ENCODE data around the gene PTPRK. TPM values are rescaled to one million over a fixed set of nuclear protein-coding genes. Genes with fewer than 3 reads are reported as not detected.

The PTPRK gene
- total RNA-seq, 1 experiment from 2014 or later, result 34.2 TPM

GRCh38 chr6:127920804-127921203 lies 599.6 kb downstream of the PTPRK start:
- ChIA-PET POLR2A (no interaction called here), CTCF (no interaction called here), RAD21 (ENCODE audit: low non-redundant PET in 1 of 2, low total read pairs in 2 of 2, uncharacterized antibody in 2 of 2, unreplicated experiment in 2 of 2) (no interaction called here)
- Histone ChIP-seq H3K36me3 (ENCODE audit: control insufficient read depth in 1 of 2, insufficient read depth in 2 of 2, low read length in 2 of 2) (no peaks in the 10 kb centered on the region), H3K27me3 (ENCODE audit: insufficient read depth, low read length) (no peaks in the 10 kb centered on the region), H3K9me2 (ENCODE audit: insufficient read depth) (no peaks in the 10 kb centered on the region), H3K27ac (ENCODE audit: low read depth, low read length) (no peak overlapping the region), H3K4me1 (ENCODE audit: control insufficient read depth in 1 of 2, insufficient read depth in 2 of 2, low read length in 2 of 2) (no peaks in the 10 kb centered on the region), H4K20me1 (ENCODE audit: insufficient read depth) (no peaks in the 10 kb centered on the region), H3K9me3 (ENCODE audit: control insufficient read depth in 1 of 2, insufficient read depth in 1 of 2, low read depth in 1 of 2, low read length in 2 of 2) (no peaks in the 10 kb centered on the region; a peak in 1 of 4 replicates), H3K79me2 (ENCODE audit: insufficient read depth, low read length) (no peaks in the 10 kb centered on the region), H2AFZ (ENCODE audit: low read depth, low read length, poor library complexity, severe bottlenecking) (no peak overlapping the region), H3K4me3 (replicated peaks in 1 of 2; ENCODE audit: low read depth in 1 of 2, low read length in 2 of 2) (no peak overlapping the region), H3K4me2 (ENCODE audit: low read length) (no peak overlapping the region), H3K9ac (ENCODE audit: low read length) (no peak overlapping the region)
- TF ChIP-seq SP1 (IDR thresholded peaks at IDR 0.05; ENCODE audit: low read depth) (no peak), ZNF274 (IDR thresholded peaks at IDR 0.05; ENCODE audit: low read depth, low read length) (no peak), CBX3 (IDR thresholded peaks at IDR 0.05; ENCODE audit: low read depth) (no peak), EZH2 (IDR thresholded peaks at IDR 0.05) (no peak), ELF1 (IDR thresholded peaks at IDR 0.05; ENCODE audit: borderline replicate concordance, low read depth) (no peak), MAX (IDR thresholded peaks at IDR 0.05) (no peak), POLR2A (IDR thresholded peaks at IDR 0.05; ENCODE audit: borderline replicate concordance, extremely low read depth, insufficient read depth, insufficient read length) (no peak)
- ATAC-seq (no peak), DNase-seq (ENCODE audit: low read depth, low spot score) (no peak)
- intact Hi-C loops (cut with micrococcal nuclease), result no loop called here
- no TSS peak for BruUV-seq (replicated peaks)
